HEK293T (cell line): ENCODE measurements around the gene UQCRC2.

ENCODE experiments used
- CTCF ChIA-PET: fragments of 350-600 bp; formaldehyde crosslinking; extraction: SDS; loops from one replicate; lab custom pipeline; 2021; ENCODE audit warnings: antibody characterized with exemption, inconsistent platforms; lab: Yijun Ruan, JAX
- POLR2A ChIA-PET: fragments of 350-600 bp; formaldehyde crosslinking; extraction: SDS; loops from one replicate; lab custom pipeline; 2020; ENCODE audit warnings: antibody characterized with exemption, inconsistent platforms; lab: Yijun Ruan, JAX
- DNase-seq: peaks from one replicate; pipeline ENCODE4 v3.0.0; 2012; ENCODE audit warnings: mixed read lengths; ENCODE audit errors: extremely low spot score
- ARNT ChIP-seq: fragments of 450-650 bp; IDR thresholded peaks from 2 replicates; pipeline ENCODE4 v1.6.1; 2017; ENCODE audit warnings: mild to moderate bottlenecking
- BHLHE40 ChIP-seq: fragments of 450-650 bp; IDR thresholded peaks from 2 replicates; pipeline ENCODE4 v1.6.1; 2016; ENCODE audit warnings: mild to moderate bottlenecking, moderate library complexity, borderline replicate concordance
- CTBP1 ChIP-seq: fragments of 450-650 bp; IDR thresholded peaks from 2 replicates; pipeline ENCODE4 v1.6.1; 2016; ENCODE audit warnings: borderline replicate concordance
- ELF4 ChIP-seq: fragments of 450-650 bp; IDR thresholded peaks from 2 replicates; pipeline ENCODE4 v1.6.1; 2017; ENCODE audit warnings: antibody characterized with exemption
- FOXA1 ChIP-seq: fragments of 450-650 bp; IDR thresholded peaks from 2 replicates; pipeline ENCODE4 v1.6.1; 2016; ENCODE audit warnings: mild to moderate bottlenecking
- FOXK2 ChIP-seq: fragments of 450-650 bp; IDR thresholded peaks from 2 replicates; pipeline ENCODE4 v1.6.1; 2016; ENCODE audit warnings: mild to moderate bottlenecking
- FOXM1 ChIP-seq: fragments of 450-650 bp; IDR thresholded peaks from 2 replicates; pipeline ENCODE4 v1.6.1; 2017; ENCODE audit warnings: mild to moderate bottlenecking, borderline replicate concordance
- HDGF ChIP-seq: fragments of 450-650 bp; IDR thresholded peaks from 2 replicates; pipeline ENCODE4 v1.6.1; 2017; ENCODE audit warnings: antibody characterized with exemption, borderline replicate concordance
- L3MBTL2 ChIP-seq: fragments of 450-650 bp; conservative IDR thresholded peaks from 2 replicates; pipeline ENCODE4 v1.6.1; 2016; ENCODE audit warnings: mild to moderate bottlenecking
- LEF1 ChIP-seq: fragments of 450-650 bp; IDR thresholded peaks from 2 replicates; pipeline ENCODE4 v1.6.1; 2017; ENCODE audit warnings: mild to moderate bottlenecking, borderline replicate concordance
- NFRKB ChIP-seq: fragments of 450-650 bp; IDR thresholded peaks from 2 replicates; pipeline ENCODE4 v1.6.1; 2016; ENCODE audit warnings: mild to moderate bottlenecking, moderate library complexity
- PKNOX1 ChIP-seq: fragments of 450-650 bp; IDR thresholded peaks from 2 replicates; pipeline ENCODE4 v1.6.1; 2016
- SP1 ChIP-seq: fragments of 450-650 bp; IDR thresholded peaks from 2 replicates; pipeline ENCODE4 v1.6.1; 2017
- SUZ12 ChIP-seq: fragments of 450-650 bp; IDR thresholded peaks from 2 replicates; pipeline ENCODE4 v1.6.1; 2016; ENCODE audit warnings: mild to moderate bottlenecking
- TARDBP ChIP-seq: fragments of 450-650 bp; IDR thresholded peaks from 2 replicates; pipeline ENCODE4 v1.6.1; 2016
- ZNF384 ChIP-seq: fragments of 450-650 bp; IDR thresholded peaks from 2 replicates; pipeline ENCODE4 v1.6.1; 2016

UQCRC2 gene

GRCh38 chr16:21973945-21974344 is 20.8 kb downstream of the UQCRC2 start:
- TF ChIP-seq SUZ12 = no peak
- TF ChIP-seq ARNT = no peak
- TF ChIP-seq ELF4 = no peak
- CTCF ChIA-PET = no interaction called here
- no peak for DNase-seq
- POLR2A ChIA-PET = no interaction called here

GRCh38 chr16:21980032-21980431 is 26.9 kb downstream of the UQCRC2 start:
- ChIA-PET CTCF (no interaction called here), POLR2A (no interaction called here)
- DNase-seq = no peak
- TF ChIP-seq FOXM1 (no peak), NFRKB (no peak), ARNT (no peak), HDGF (no peak), PKNOX1 (no peak), ELF4 (no peak), SP1 (no peak), BHLHE40 (no peak), TARDBP (no peak), SUZ12 (no peak), FOXK2 (no peak), FOXA1 (no peak), ZNF384 (no peak), CTBP1 (no peak), LEF1 (no peak)

GRCh38 chr16:21982108-21982507 is 28.9 kb downstream of the UQCRC2 start:
- CTCF ChIA-PET = no interaction called here
- no peak for TF ChIP-seq FOXA1
- TF ChIP-seq L3MBTL2 = no peak
- no peak for TF ChIP-seq BHLHE40
- TF ChIP-seq SP1 = no peak
- no peak for TF ChIP-seq FOXK2
- TF ChIP-seq CTBP1 = no peak
- TF ChIP-seq LEF1 = no peak
- TF ChIP-seq NFRKB = no peak
- POLR2A ChIA-PET = no interaction called here
- no peak for DNase-seq

- DNase-seq = no peak
- ChIA-PET POLR2A (no interaction called here), CTCF (no interaction called here)
- TF ChIP-seq HDGF (no peak), L3MBTL2 (no peak), SP1 (no peak), PKNOX1 (no peak)
Measured at GRCh38 chr16:21984062-21984461, 30.9 kb downstream of the UQCRC2 start.

- ChIA-PET POLR2A (no interaction called here), CTCF (no interaction called here)
- no peak for TF ChIP-seq PKNOX1
- TF ChIP-seq ELF4 = no peak
- no peak for TF ChIP-seq BHLHE40
- DNase-seq = no peak
Measured at GRCh38 chr16:21985524-21985923, 32.4 kb downstream of the UQCRC2 start.

- ChIA-PET POLR2A (no interaction called here), CTCF (no interaction called here)
- no peak for TF ChIP-seq FOXA1
- no peak for TF ChIP-seq TARDBP
- TF ChIP-seq ARNT = no peak
- no peak for TF ChIP-seq CTBP1
- no peak for TF ChIP-seq L3MBTL2
- no peak for TF ChIP-seq SUZ12
- no peak for TF ChIP-seq BHLHE40
- no peak for TF ChIP-seq LEF1
- no peak for TF ChIP-seq PKNOX1
- TF ChIP-seq NFRKB = no peak
- no peak for TF ChIP-seq FOXK2
- no peak for TF ChIP-seq ELF4
- no peak for TF ChIP-seq SP1
- DNase-seq = no peak
Measured at GRCh38 chr16:21986692-21987246, 33.6 kb downstream of the UQCRC2 start.

- no peak for TF ChIP-seq FOXA1
- TF ChIP-seq ELF4 = no peak
- no peak for TF ChIP-seq FOXK2
- TF ChIP-seq ZNF384 = no peak
- no peak for TF ChIP-seq ARNT
- TF ChIP-seq TARDBP = no peak
- no peak for TF ChIP-seq LEF1
- no peak for TF ChIP-seq SP1
- TF ChIP-seq CTBP1 = no peak
- TF ChIP-seq FOXM1 = no peak
- no peak for TF ChIP-seq HDGF
- DNase-seq = no peak
- CTCF ChIA-PET = no interaction called here
- POLR2A ChIA-PET = no interaction called here
Measured at GRCh38 chr16:21987498-21987897, 34.3 kb downstream of the UQCRC2 start.
